Body of pancreas (tissue), 4 donors: ENCODE results near the gene TMEM204. TPM values are rescaled to one million over a fixed set of nuclear protein-coding genes. Genes with fewer than 3 reads are reported as not detected.

Source experiments
- ATAC-seq: fragments of 150-250 bp; one replicate; pipeline ENCODE4 v1.9.1; 2016
- DNase-seq, 4 donors: peaks; one replicate each; pipeline ENCODE4 v3.0.0-alpha.2; 2019
- H3K27ac ChIP-seq, 4 donors: fragments of 200-600 bp; sonication (generic); 1 replicate in 3 of 4; 2 replicates in 1 of 4; pipeline versions ENCODE4 v1.5.1 to v1.6.1; 2016 to 2019; ENCODE audit warnings: mild to moderate bottlenecking in 1 of 4, mixed read lengths in 1 of 4, moderate library complexity in 1 of 4
- H3K27me3 ChIP-seq, 2 donors: fragments of 200-600 bp; sonication (generic); one replicate each; pipeline ENCODE4 v1.6.0; 2016; ENCODE audit warnings: mild to moderate bottlenecking in 1 of 2
- H3K36me3 ChIP-seq, 2 donors: fragments of 200-600 bp; sonication (generic); replicated peaks in 1 of 2; 2 replicates each; pipeline ENCODE4 v1.5.1; 2016; ENCODE audit warnings: low read depth in 2 of 2; ENCODE audit not compliant: insufficient read depth in 1 of 2
- H3K4me1 ChIP-seq: fragments of 200-600 bp; sonication (generic); one replicate; pipeline ENCODE4 v1.6.0; 2016
- H3K4me3 ChIP-seq, 2 donors: fragments of 200-600 bp; sonication (generic); 1 replicate in 1 of 2; 2 replicates in 1 of 2; pipeline ENCODE4 v1.5.1; 2016 to 2019
- H3K9me3 ChIP-seq, 3 donors: fragments of 200-600 bp; sonication (generic); 1 replicate in 2 of 3; 2 replicates in 1 of 3; pipeline ENCODE4 v1.5.1; 2016
- CTCF ChIP-seq, 7 experiments: fragments of 450-650 bp in 4 of 7; fragments of 200-600 bp in 3 of 7; sonication (generic) in 3 of 7; IDR thresholded peaks; one replicate each; pipeline ENCODE4 v1.5.1; 2016 to 2019; ENCODE audit warnings: antibody characterized with exemption in 7 of 7
- POLR2A ChIP-seq, 3 donors: fragments of 450-650 bp; IDR thresholded peaks; one replicate each; pipeline ENCODE4 v1.6.1; 2016; ENCODE audit warnings: antibody characterized with exemption in 3 of 3, mild to moderate bottlenecking in 2 of 3
- WGBS, 2 donors: methylation state at CpG; one replicate each; pipeline ENCODE4 v1.1.5; 2017; 5-methylcytosine and 5-hydroxymethylcytosine counted together
- intact Hi-C: fragments of 100-400 bp; cut with DNase I; formaldehyde crosslinking; loops from one replicate; pipeline ENCODE4 v1.15.1; 2023
- total RNA-seq, 2 donors: library from RNA; depleted of rRNA; stranded (reverse); fragments of >200 nt; gene quantifications; one replicate each; pipeline ENCODE4 v1.1.0, GENCODE V29; 2016

The TMEM204 gene
- total RNA-seq, 2 donors from 2014 or later, result 23.6 to 25.1 TPM

GRCh38 chr16:1601031-1601430 is 67.6 kb downstream of the TMEM204 start:
- Histone ChIP-seq H3K27me3 (no peaks in the 10 kb centered on the region), H3K36me3 (no peaks in the 10 kb centered on the region), H3K9me3 (no peaks in the 10 kb centered on the region), H3K27ac (no peak overlapping the region), H3K4me1 (no peaks in the 10 kb centered on the region), H3K4me3 (no peak overlapping the region)
- DNase-seq, result no peak
- WGBS, 2 donors, result 87 to 88% methylated on average over 7 of the region's 7 CpGs
- TF ChIP-seq POLR2A (IDR thresholded peaks at IDR 0.05) (no peak), CTCF (IDR thresholded peaks at IDR 0.05) (no peak)
- ATAC-seq, result no peak
- intact Hi-C loops, result no loop called here

GRCh38 chr16:1601489-1601888 is 68.0 kb downstream of the TMEM204 start:
- no peak for ATAC-seq

GRCh38 chr16:1602285-1602684 is 68.8 kb downstream of the TMEM204 start:
- peaks cover 0 to 3% of the 10 kb centered on the region in 2 donors for H3K36me3 ChIP-seq
- H3K4me3 ChIP-seq, result no peak overlapping the region
- no peak for ATAC-seq

More at GRCh38 chr16:1601489-1601888, 68.0 kb downstream of the TMEM204 start:
- no peak overlapping the region for H3K4me3 ChIP-seq
- TF ChIP-seq CTCF (IDR thresholded peaks at IDR 0.05) (no peak), POLR2A (IDR thresholded peaks at IDR 0.05) (no peak)
- 92 to 96% methylated on average over 6 of the region's 6 CpGs for WGBS, 2 donors
- no peak for DNase-seq
- H3K27ac ChIP-seq, result no peak overlapping the region
- H3K27me3 ChIP-seq, result no peaks in the 10 kb centered on the region
- H3K4me1 ChIP-seq, result no peaks in the 10 kb centered on the region
- intact Hi-C loops, result no loop called here
- no peaks in the 10 kb centered on the region for H3K36me3 ChIP-seq
- H3K9me3 ChIP-seq, result no peaks in the 10 kb centered on the region

More at GRCh38 chr16:1602285-1602684, 68.8 kb downstream of the TMEM204 start:
- no peak overlapping the region for H3K27ac ChIP-seq
- H3K27me3 ChIP-seq, result no peaks in the 10 kb centered on the region
- TF ChIP-seq POLR2A (IDR thresholded peaks at IDR 0.05) (no peak), CTCF (IDR thresholded peaks at IDR 0.05) (no peak)
- H3K4me1 ChIP-seq, result no peaks in the 10 kb centered on the region
- no peak for DNase-seq
- WGBS, 2 donors, result 89 to 93% methylated on average over 20 of the region's 20 CpGs
- intact Hi-C loops, result no loop called here
- H3K9me3 ChIP-seq, result no peaks in the 10 kb centered on the region

Other genes with a start within 250 kb of the TMEM204 start
- 10 to 100 TPM; 25.9 to 81.7 TPM for gene UBE2I, start 224.0 kb upstream of the TMEM204 start, total RNA-seq
- 10 to 100 TPM in 1 of 2 donors, 1 to 10 TPM in 1; 7.0 to 20.8 TPM for gene BAIAP3, start 200.0 kb upstream of the TMEM204 start, total RNA-seq
- gene TSR3, start 181.8 kb upstream of the TMEM204 start, total RNA-seq, result 10 to 100 TPM; 70.5 to 98.8 TPM
- gene GNPTG, start 181.7 kb upstream of the TMEM204 start, total RNA-seq, result 10 to 100 TPM; 38.1 to 98.2 TPM
- gene UNKL, start 119.0 kb upstream of the TMEM204 start, total RNA-seq, result 10 to 100 TPM; 11.2 to 21.4 TPM
- gene UQCC4, start 112.9 kb upstream of the TMEM204 start, total RNA-seq, result 1 to 10 TPM in 1 of 2 donors, under 1 TPM in 1; 0.99 to 3.9 TPM
- not detected for gene PERCC1, start 102.6 kb upstream of the TMEM204 start, total RNA-seq
- 1 to 10 TPM; 2.1 to 2.3 TPM for gene CCDC154, start 89.1 kb upstream of the TMEM204 start, total RNA-seq
- 100 to 1,000 TPM in 1 of 2 donors, 10 to 100 TPM in 1; 27.2 to 115 TPM for gene CLCN7, start 58.6 kb upstream of the TMEM204 start, total RNA-seq
- not detected for gene PTX4, start 44.7 kb upstream of the TMEM204 start, total RNA-seq
- gene TELO2, start 40.3 kb upstream of the TMEM204 start, total RNA-seq, result 10 to 100 TPM; 25.4 to 76.5 TPM
- gene IFT140, start 78.4 kb downstream of the TMEM204 start, total RNA-seq, result 10 to 100 TPM; 16.9 to 35.6 TPM
- gene CRAMP1, start 78.7 kb downstream of the TMEM204 start, total RNA-seq, result 10 to 100 TPM in 1 of 2 donors, 1 to 10 TPM in 1; 8.6 to 17.8 TPM
- 10 to 100 TPM; 15.5 to 24.4 TPM for gene JPT2, start 144.6 kb downstream of the TMEM204 start, total RNA-seq
- gene MAPK8IP3, start 172.5 kb downstream of the TMEM204 start, total RNA-seq, result 100 to 1,000 TPM in 1 of 2 donors, 10 to 100 TPM in 1; 79.9 to 103 TPM
- 100 to 1,000 TPM in 1 of 2 donors, 10 to 100 TPM in 1; 62.8 to 113 TPM for gene NME3, start 237.9 kb downstream of the TMEM204 start, total RNA-seq
- 10 to 100 TPM; 13.5 to 33.3 TPM for gene EME2, start 239.1 kb downstream of the TMEM204 start, total RNA-seq
- 10 to 100 TPM; 51.4 to 99.6 TPM for gene MRPS34, start 239.5 kb downstream of the TMEM204 start, total RNA-seq
- gene SPSB3, start 248.9 kb downstream of the TMEM204 start, total RNA-seq, result 10 to 100 TPM; 95.9 to 97.8 TPM
- gene NUBP2, start 249.3 kb downstream of the TMEM204 start, total RNA-seq, result 10 to 100 TPM; 61.0 to 72.6 TPM